Effector memory CD4-positive, alpha-beta T cell (primary cell): ENCODE data around the gene KCNQ4.

ENCODE experiments used
- DNase-seq, 3 donors: peaks; one replicate each; pipeline ENCODE4 v3.0.0-alpha.2; 2020
- H3K27ac ChIP-seq: 2 replicates; pipeline ENCODE4 v1.7.0; 2013; ENCODE audit warnings: mild to moderate bottlenecking, low read length, moderate library complexity; ENCODE audit not compliant: insufficient read depth, poor library complexity, severe bottlenecking
- H3K27me3 ChIP-seq: replicated peaks from 2 replicates; pipeline ENCODE4 v1.7.0; 2013; ENCODE audit warnings: mild to moderate bottlenecking, low read length; ENCODE audit not compliant: insufficient read depth, control insufficient read depth, poor library complexity, severe bottlenecking
- H3K36me3 ChIP-seq: 2 replicates; pipeline ENCODE4 v1.7.0; 2013; ENCODE audit warnings: mild to moderate bottlenecking, low read length, moderate library complexity; ENCODE audit not compliant: control insufficient read depth, insufficient read depth
- H3K4me1 ChIP-seq: 2 replicates; pipeline ENCODE4 v1.7.0; 2013; ENCODE audit warnings: low read length, mild to moderate bottlenecking; ENCODE audit not compliant: control insufficient read depth, insufficient read depth, poor library complexity, severe bottlenecking
- H3K4me3 ChIP-seq: 2 replicates; pipeline ENCODE4 v1.7.0; 2013; ENCODE audit warnings: low read length, low read depth, mild to moderate bottlenecking; ENCODE audit not compliant: insufficient read depth, poor library complexity, severe bottlenecking
- H3K9me3 ChIP-seq: 2 replicates; pipeline ENCODE4 v1.7.0; 2013; ENCODE audit warnings: mild to moderate bottlenecking, low read length, moderate library complexity; ENCODE audit not compliant: control insufficient read depth

Gene KCNQ4

DNA sequence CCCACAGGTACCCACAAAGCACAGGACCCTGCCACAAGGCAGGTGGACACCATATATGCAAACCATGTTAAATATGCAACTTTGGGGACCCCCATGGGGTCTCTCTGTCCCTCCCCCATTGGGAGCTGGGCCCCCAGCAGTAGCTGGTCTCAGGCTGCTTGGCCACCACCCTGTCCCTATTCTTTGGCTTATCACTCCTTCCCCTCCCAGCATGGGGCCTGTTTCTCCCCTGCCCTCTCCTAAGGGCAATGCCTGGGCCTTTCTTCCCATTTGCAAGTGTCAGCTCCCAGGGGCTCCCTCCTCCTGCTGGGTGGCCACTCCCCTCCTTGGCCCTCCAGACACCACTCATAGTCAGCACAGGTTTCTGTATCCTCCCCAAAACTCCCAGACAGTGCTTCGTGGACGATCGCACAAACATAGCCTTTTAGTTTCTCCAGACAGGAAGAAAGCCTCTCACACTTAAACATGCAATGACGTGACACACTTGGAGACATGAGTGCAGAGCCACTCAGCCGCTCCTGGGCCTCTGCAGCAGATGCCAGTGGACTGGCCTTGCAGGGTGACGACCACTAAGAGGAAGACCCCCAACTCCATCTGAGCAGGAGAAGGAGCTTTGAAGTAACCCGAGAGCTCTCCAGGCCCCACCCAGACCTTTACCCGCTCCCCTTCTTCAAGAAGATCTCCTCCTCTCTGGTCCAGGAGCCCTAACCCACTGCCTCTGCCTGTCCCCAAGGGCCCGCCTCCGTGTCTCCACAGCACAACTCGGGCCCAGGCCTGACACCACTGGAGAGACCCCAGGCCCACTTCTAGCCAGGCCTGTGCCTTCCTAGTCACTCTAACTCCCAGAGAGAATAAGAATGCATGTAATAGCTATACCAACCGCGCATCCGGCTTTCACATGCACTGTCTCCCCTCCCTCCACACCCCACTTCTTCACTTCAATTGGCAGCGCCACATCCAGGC, 55.7 kb downstream of the KCNQ4 start:
- H3K36me3 ChIP-seq = no peaks in the 10 kb centered on the region
- H3K27ac ChIP-seq = no peak overlapping the region
- H3K4me1 ChIP-seq = no peaks in the 10 kb centered on the region
- H3K9me3 ChIP-seq = no peaks in the 10 kb centered on the region
- H3K4me3 ChIP-seq = no peak overlapping the region
- H3K27me3 ChIP-seq = no peaks in the 10 kb centered on the region
- DNase-seq = no peak

GRCh38 chr1:40839943-40840335, 56.4 kb downstream of the KCNQ4 start:
- Histone ChIP-seq H3K27me3 (no peaks in the 10 kb centered on the region), H3K27ac (no peak overlapping the region), H3K4me3 (no peak overlapping the region), H3K9me3 (no peaks in the 10 kb centered on the region), H3K36me3 (no peaks in the 10 kb centered on the region), H3K4me1 (no peaks in the 10 kb centered on the region)
- no peak for DNase-seq

GRCh38 chr1:40840526-40841323, 57.1 kb downstream of the KCNQ4 start:
- Histone ChIP-seq H3K27me3 (no peaks in the 10 kb centered on the region), H3K4me3 (no peak overlapping the region), H3K4me1 (no peaks in the 10 kb centered on the region), H3K27ac (no peak overlapping the region), H3K9me3 (no peaks in the 10 kb centered on the region), H3K36me3 (no peaks in the 10 kb centered on the region)
- DNase-seq = no peak

DNA sequence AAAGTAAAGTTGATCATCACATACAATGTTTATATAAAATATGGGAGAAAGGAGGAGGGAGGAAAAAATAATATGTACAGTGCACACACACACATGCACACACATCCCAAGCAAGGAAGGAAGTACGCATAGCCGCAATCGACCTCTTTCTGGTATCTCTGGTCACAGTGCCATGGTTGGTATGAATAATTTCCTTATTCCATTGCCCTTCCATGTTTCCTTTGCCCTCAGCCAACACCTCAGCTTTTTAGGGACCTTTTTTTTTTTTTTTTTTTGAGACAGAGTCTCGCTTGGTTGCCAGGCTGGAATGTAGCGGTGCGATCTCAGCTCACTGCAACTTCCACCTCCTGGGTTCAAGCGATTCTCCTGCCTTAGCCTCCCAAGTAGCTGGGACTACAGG, 58.0 kb downstream of the KCNQ4 start:
- Histone ChIP-seq H3K27ac (no peak overlapping the region), H3K4me3 (no peak overlapping the region), H3K4me1 (no peaks in the 10 kb centered on the region), H3K9me3 (no peaks in the 10 kb centered on the region), H3K27me3 (no peaks in the 10 kb centered on the region), H3K36me3 (no peaks in the 10 kb centered on the region)
- no peak for DNase-seq

DNA sequence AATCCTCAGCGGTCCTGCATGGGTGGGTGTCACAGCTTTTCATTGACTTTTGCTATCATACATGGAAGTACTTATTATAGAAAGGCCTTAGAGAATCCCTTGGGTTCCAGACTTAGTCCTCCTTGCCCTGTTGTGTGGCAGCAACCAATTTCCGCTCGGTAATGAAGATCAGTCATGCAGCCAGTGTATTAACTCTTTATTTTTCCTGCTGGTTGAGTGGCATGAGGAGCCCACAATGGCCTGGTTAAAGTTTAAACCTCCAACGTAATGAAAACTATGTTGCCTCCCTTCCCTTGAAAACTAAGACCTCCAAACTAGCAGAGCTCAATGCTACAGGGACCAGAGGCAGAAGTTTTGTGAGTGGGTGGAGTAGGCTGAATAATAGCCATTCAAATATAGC, 58.6 kb downstream of the KCNQ4 start:
- no peaks in the 10 kb centered on the region for H3K36me3 ChIP-seq
- H3K4me1 ChIP-seq = no peaks in the 10 kb centered on the region
- no peak overlapping the region for H3K27ac ChIP-seq
- no peak for DNase-seq
- no peaks in the 10 kb centered on the region for H3K9me3 ChIP-seq
- H3K4me3 ChIP-seq = no peak overlapping the region
- H3K27me3 ChIP-seq = no peaks in the 10 kb centered on the region

DNA sequence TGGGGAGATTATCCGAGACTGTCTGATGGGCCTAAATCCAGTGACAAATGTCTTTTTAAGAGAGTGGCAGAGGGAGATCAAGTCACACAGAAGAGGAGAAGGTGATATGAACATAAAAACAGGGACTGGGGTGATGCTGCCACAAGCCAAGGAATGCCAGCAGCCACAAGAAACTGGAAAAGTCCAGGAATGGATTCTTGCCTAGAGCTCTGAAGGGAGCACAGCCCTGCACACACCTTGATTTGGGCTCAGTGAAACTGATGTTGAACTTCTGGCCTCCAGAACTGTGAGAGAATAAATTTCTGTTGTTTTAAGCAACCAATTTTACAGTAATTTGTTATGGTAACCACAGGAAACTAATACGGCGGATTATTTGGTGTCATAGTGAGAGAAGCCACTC, 59.1 kb downstream of the KCNQ4 start:
- Histone ChIP-seq H3K36me3 (no peaks in the 10 kb centered on the region), H3K27me3 (no peaks in the 10 kb centered on the region), H3K27ac (no peak overlapping the region), H3K4me3 (no peak overlapping the region), H3K9me3 (no peaks in the 10 kb centered on the region), H3K4me1 (no peaks in the 10 kb centered on the region)
- DNase-seq = no peak

GRCh38 chr1:40844079-40844478, 60.5 kb downstream of the KCNQ4 start:
- DNase-seq = no peak
- Histone ChIP-seq H3K4me3 (no peak overlapping the region), H3K27me3 (no peaks in the 10 kb centered on the region), H3K27ac (no peak overlapping the region), H3K9me3 (no peaks in the 10 kb centered on the region), H3K36me3 (no peaks in the 10 kb centered on the region), H3K4me1 (no peaks in the 10 kb centered on the region)

DNA sequence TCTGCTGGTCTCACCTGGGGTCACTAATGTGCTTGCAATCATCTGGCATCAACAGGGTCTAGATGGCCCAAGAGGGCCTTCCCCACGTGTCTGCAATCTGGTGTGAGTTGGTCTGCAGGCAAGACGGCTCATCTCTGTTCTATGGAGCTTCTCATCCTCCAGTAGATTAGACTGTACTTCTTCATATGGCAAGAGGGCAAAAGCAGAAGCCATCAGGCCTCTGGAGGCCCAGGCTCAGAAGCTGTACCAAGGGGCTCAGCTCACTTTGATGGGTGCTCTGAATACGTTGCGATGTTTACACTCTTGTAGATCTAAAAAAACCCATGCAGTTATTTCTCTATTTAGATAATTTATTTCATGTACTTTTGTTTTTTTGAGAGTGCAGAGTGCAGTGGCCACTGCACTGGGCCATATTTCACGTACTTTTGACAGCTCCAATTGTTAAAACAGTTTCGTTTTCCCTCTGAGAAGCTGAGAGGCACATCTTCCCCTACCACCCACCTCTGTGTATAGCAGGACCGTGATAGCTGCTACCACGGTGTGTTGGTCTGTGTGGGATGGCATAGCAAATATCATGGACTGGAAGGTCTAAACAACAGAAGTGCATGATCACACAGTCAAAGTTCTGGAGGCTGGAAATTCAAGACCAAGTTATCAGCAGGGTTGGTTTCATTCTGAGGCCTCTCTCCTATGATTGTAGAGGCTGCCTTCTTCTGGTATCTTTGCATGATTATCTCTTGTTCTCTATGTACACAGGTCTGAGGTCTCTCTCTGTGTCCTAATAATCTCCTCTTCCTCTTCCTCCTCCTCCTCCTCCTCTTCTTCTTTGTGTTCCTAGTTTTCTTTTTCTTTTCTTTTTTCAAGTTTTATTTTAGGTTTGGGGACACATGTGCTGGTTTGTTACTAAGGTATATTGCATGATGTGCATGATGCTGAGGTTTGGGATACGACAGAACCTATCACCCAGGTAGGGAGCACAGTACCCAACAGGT, 61.6 kb downstream of the KCNQ4 start:
- Histone ChIP-seq H3K36me3 (no peaks in the 10 kb centered on the region), H3K27ac (no peak overlapping the region), H3K4me1 (no peaks in the 10 kb centered on the region), H3K9me3 (no peaks in the 10 kb centered on the region), H3K27me3 (no peaks in the 10 kb centered on the region), H3K4me3 (no peak overlapping the region)
- no peak for DNase-seq

DNA sequence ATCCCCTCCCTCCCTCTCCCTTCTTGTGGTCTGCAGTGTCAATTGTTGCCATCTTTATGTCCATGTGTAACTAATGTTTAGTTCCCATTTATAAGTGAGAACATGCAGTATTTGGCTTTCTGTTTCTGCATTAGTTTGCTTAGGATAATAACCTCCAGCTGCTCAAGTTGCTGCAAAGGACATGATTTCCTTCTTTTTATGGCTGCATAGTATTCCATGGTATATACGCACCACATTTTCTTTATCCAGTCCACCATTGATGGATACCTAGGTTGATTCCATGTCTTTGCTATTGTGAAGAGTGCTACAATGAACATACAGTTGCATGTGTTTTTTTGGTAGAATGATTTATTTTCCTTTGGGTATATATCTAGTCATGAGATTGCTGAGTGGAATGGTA, 62.3 kb downstream of the KCNQ4 start:
- H3K4me1 ChIP-seq = no peaks in the 10 kb centered on the region
- H3K36me3 ChIP-seq = no peaks in the 10 kb centered on the region
- H3K9me3 ChIP-seq = no peaks in the 10 kb centered on the region
- H3K27me3 ChIP-seq = no peaks in the 10 kb centered on the region
- H3K4me3 ChIP-seq = no peak overlapping the region
- DNase-seq = no peak
- no peak overlapping the region for H3K27ac ChIP-seq
